ENCODE data around the gene INPPL1.

INPPL1 gene

GRCh38 chr11:72233056-72233772 is 8.6 kb downstream of the INPPL1 start:
- DNase-seq, result peak in 1 of 2 donors; percentile 9

- peak in 1 of 2 donors; percentile 5 for DNase-seq
Observed at GRCh38 chr11:72233773-72234513, 9.4 kb downstream of the INPPL1 start.

GRCh38 chr11:72234514-72234830 is 9.9 kb downstream of the INPPL1 start:
- DNase-seq, result no peak

DNA sequence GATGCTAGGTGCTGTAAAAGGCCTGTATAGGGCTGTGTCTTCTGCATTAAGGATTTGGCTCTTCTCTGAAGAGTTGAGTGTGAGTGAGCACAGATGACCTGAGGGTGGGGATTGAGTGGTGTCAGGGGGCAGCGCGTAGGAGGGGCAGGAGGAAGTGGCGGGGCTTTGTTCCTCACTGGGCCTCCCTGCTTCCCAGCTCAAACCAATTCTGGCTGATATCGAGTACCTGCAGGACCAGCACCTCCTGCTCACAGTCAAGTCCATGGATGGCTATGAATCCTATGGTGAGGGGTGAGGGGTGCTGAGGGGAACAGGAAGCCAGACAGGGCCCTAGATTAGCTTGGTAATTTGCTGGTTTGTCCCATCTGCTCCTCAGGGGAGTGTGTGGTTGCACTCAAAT is 10.4 kb downstream of the INPPL1 start:
- DNase-seq, result peak in 1 of 2 donors; percentile 3

DNA sequence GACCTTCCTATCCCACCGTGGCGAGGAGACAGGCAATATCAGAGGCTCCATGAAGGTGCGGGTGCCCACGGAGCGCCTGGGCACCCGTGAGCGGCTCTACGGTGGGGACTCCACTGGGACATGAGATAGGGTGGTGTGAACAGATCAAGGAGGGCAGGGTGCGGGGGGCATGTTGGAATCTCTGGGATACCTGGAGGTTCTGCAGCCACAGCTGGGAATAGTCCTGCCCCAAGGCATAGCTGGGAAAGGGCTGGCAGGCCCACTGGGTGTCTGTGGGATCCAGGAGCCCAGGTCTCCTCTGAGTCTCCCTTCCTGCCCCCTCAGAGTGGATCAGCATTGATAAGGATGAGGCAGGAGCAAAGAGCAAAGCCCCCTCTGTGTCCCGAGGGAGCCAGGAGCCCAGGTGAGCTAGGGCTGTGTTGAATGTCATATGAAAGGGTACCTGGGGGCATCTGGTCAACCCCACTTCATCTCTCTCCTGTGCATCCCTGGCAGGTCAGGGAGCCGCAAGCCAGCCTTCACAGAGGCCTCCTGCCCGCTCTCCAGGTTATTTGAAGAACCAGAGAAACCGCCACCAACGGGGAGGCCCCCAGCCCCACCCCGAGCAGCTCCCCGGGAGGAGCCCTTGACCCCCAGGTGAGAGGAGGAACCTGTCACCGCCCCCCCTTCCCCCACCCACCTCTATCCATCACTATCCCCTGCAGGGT is 10.9 kb downstream of the INPPL1 start:
- DNase-seq, result peak in 1 of 2 donors; percentile 6

DNA sequence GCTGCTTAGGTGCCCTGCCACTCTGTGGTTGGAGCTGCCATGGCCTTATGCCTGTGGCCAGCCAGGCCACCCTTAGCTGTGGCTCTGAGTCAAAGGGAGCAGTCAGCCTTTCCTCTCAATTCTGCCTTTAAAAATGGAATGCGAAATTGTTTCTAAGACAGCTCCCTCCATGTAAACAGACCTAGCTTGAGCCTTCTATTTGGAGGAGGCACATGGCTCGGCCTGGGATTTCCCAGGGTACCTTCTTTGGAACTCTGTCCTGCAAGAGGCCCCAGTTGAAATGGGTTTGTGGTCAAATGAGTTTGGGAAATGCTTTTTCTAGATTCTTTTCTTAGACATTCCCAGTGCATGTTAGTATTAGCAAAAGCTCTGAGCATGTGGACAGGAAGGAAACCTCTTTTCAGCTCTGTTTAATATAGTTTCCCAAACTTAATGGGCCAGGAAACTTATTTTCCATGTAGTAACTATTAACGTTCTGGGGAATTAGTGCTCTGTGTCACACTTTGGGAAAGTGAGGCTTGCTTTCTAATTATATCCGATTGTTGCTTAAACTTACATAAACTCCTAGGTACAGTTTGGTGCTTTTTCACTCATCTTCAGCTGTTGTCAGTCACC is 11.6 kb downstream of the INPPL1 start:
- no peak for DNase-seq

- DNase-seq, result no peak
Observed at GRCh38 chr11:72236774-72237111, 12.2 kb downstream of the INPPL1 start.

- peak in 1 of 2 donors; percentile 6 for DNase-seq
Observed at GRCh38 chr11:72237112-72237931, 12.8 kb downstream of the INPPL1 start.

- DNase-seq, result peak; percentile 55 to 58
Observed at GRCh38 chr11:72238040-72238450, 13.5 kb downstream of the INPPL1 start.

GRCh38 chr11:72238492-72239312 is 14.1 kb downstream of the INPPL1 start:
- DNase-seq, result peak in 1 of 2 donors; percentile 4

- DNase-seq, result peak in 1 of 2 donors; percentile 11
Observed at GRCh38 chr11:72239313-72239848, 14.8 kb downstream of the INPPL1 start.

DNA sequence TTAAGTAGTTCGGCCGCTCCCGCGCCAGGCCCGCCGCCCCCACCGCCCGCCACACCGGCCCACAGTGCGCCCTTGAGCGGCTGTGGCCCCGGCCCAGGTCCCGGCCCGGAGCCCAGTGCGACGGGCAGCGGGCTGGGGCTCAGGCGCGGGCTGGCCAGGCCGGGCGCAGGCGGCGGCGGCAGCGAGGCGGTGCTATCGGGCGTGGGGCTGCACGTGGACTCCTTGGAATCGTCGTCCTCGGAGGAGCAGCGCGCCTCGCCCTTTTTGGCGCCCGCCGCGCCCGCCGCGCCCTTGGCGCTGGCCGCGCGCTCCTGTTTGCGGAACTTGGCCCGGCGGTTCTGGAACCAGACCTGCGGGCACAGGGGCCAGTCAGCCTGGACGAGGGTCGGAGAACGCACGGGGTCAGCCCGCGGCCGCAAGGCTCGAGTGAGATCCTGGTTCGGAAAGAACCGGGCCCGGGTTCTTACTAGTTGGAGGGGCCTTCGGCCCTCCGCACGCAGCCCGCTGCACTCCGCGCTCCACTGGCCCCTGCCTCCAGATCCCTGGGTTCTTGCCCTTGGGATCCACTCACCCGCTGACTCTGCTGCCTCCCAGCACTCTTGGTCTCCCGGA is 15.4 kb downstream of the INPPL1 start:
- peak in 1 of 2 donors; percentile 43 for DNase-seq

DNA sequence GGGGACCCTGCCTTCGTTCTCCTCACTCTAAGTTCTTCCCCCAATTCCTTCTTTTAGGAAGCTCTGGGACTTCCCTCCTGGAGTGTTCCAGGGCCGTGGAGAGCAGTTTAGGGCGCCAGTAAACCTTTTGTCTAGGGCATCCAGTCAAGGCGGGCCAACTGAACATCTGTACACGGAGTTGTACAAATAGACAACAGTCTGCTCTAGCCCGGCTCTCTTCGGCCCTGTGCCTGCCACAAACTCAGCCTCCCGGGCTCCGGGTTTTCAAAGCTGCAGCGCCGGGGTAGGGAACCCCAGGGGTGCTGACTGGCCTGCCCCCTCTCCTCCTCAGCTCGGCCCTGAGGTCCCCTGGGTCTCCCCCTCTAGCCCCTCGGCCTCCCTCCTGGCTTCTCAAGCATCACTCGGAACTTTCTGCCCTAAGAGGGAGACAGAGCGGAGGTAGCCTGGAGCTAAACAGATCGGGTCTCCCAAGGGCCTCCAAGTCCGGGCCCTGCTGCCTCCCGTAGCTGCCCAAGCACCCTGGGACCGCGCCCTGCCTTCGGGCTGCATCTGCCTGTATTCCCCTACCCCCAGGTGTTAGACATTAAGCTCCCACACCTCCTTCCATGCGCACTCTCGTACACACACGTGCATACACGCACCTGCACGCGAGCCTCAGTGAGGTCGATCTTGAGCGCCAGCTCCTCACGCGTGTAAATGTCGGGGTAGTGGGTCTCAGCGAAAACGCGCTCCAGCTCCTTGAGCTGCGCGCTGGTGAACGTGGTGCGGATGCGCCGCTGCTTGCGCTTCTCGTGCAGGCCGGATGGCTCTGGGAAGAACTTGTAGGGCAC is 16.1 kb downstream of the INPPL1 start:
- peak in 1 of 2 donors; percentile 10 for DNase-seq

DNA sequence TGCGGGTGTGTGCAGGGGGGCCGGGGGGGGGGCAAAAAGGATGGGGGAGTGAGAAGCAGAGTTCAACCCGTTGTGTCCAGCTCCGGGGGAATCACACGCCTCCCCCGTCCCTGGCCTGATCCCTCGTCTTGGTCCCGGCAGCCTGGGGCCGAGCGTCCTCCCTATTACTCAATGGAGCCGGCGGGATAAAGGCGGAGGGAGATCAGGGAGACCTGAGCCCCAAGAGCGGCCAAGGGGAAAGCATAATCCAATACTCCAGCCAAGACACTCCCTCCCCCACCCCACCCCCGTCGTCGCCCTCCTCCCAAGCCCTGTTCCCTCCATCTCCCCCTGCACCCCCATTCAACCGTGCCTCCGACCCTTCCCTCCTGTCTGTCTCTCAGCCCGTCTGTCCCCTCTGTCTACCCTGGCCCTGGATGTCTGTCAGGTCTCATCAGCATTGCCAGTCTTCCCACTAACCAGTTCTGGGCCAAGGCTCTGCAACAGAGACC is 16.8 kb downstream of the INPPL1 start:
- DNase-seq, result no peak

DNA sequence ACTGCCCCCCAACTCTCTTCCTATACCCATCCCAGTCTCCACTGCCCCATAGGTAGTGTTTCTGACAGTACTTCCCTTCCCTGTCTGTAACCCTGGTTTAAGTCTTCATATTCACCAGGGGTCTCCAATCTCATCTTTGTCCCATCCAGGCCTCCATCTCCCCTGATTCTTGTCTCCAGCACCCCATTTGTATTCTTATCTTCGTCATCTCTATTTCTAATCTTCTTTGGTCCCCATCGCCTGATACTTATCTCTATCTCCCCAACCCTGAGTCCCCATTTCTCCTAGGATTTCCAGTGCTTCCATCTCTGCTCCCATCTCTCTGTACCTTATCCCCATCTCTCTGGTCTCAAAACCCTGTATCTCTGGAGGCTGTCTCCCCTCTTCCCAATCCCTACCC is 17.6 kb downstream of the INPPL1 start:
- DNase-seq, result no peak

DNA sequence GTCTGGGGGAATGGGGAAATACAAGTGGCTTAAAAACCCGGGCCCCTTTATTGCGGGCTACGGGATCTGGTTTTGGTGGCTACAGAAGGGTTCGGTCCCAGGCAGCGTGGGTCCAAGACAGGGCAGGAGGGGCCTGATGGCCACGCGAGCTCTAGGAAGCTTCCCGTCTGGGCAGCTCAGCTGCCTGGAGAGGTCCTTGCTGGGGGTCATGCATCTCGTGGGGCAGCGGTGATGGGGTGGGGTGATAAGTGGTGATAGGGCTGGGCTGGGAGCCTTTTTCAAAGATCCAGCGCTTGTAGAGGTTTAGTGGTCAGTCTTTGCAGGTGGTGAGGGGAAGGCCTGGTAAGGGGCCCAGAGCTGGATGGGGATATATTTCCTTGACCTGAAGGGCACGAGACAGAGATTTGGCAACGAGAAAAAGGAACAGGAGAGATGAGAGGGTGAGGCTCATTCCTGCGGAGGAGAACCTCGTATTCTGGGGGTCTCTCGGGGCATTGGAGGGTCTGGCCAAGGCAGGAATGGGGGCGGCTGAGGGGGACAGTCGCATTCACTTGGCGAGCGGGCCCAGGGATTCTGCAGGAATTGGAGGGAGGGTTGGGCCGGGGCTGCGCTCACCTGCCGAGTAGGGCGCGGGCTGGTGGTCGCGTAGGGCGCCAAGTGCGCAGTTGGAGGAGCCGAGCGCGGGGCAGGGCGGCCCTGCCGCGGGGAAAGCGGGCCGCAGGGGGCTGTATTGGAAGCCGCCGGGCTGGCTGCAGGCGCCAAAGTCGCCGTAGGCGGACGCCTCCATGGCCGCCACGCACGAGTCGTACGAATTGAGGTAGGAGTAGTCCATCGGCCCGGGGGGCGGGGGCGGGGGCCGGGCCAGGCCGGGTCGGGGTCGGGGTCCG is 18.8 kb downstream of the INPPL1 start:
- peak in 1 of 2 donors; percentile 8 for DNase-seq

- no peak for DNase-seq
Observed at GRCh38 chr11:72244060-72244360, 19.4 kb downstream of the INPPL1 start, which contains the start of gene PHOX2A. Gene PHOX2A (minus strand): TSS chr11:72244176. CDS start chr11:72244004, 172 bp downstream.
